B cell (primary cell): ENCODE results near the gene MMP11. TPM values are rescaled to one million over a fixed set of nuclear protein-coding genes. Genes with fewer than 3 reads are reported as not detected.
A peak's percentile ranks its signal among the peaks of the same experiment; 100 is the strongest.

ENCODE experiments used
- ATAC-seq: fragments of 200-7000 bp; cut with Tn5 transposase; one replicate; pipeline ENCODE4 v1.10.0; 2021; ENCODE audit warnings: low read depth, mild to moderate bottlenecking, moderate number of reproducible peaks, moderate library complexity
- CTCF ChIA-PET: fragments of 350-600 bp; sonication (Branson Sonifier 250); formaldehyde crosslinking; loops from one replicate; lab custom pipeline; 2021; ENCODE audit warnings: antibody characterized with exemption, inconsistent platforms; lab: Charles Lee
- POLR2A ChIA-PET: fragments of 350-600 bp; sonication (Branson Sonifier 250); formaldehyde crosslinking; loops from one replicate; lab custom pipeline; 2021; ENCODE audit warnings: antibody characterized with exemption; lab: Charles Lee
- DNase-seq: peaks from one replicate; pipeline ENCODE4 v3.0.0; 2013
- H2AFZ ChIP-seq: 2 replicates; pipeline ENCODE4 v1.6.1; 2012; ENCODE audit warnings: mild to moderate bottlenecking, low read depth, low read length; ENCODE audit not compliant: insufficient read depth, poor library complexity, severe bottlenecking
- H3K27ac ChIP-seq, 2 donors: 1 replicate in 1 of 2; 2 replicates in 1 of 2; pipeline ENCODE4 v1.5.1; 2012 to 2013; ENCODE audit warnings: low read length in 2 of 2, mild to moderate bottlenecking in 2 of 2, moderate library complexity in 1 of 2
- H3K27me3 ChIP-seq, 4 experiments: fragments of 200-600 bp in 1 of 4; sonication (generic) in 1 of 4; replicated peaks in 1 of 4; 1 replicate in 2 of 4; 2 replicates in 2 of 4; pipeline versions ENCODE4 v1.6.1 to v1.7.0; 2013 to 2016; ENCODE audit warnings: low read length in 3 of 4, mild to moderate bottlenecking in 2 of 4, mixed read lengths in 1 of 4, moderate library complexity in 1 of 4; ENCODE audit not compliant: insufficient read depth in 4 of 4, control insufficient read depth in 3 of 4; ENCODE audit errors: control extremely low read depth in 1 of 4
- H3K36me3 ChIP-seq, 2 experiments: replicated peaks in 1 of 2; 1 replicate in 1 of 2; 2 replicates in 1 of 2; pipeline versions ENCODE4 v1.6.1 to v1.7.1; 2013; ENCODE audit warnings: low read length in 1 of 2; ENCODE audit not compliant: insufficient read depth in 2 of 2, control insufficient read depth in 1 of 2; ENCODE audit errors: control extremely low read depth in 1 of 2, extremely low read depth in 1 of 2
- H3K4me1 ChIP-seq, 2 donors: fragments of 200-600 bp in 1 of 2; sonication (generic) in 1 of 2; 1 replicate in 1 of 2; 2 replicates in 1 of 2; pipeline versions ENCODE4 v1.5.1 to v1.6.1; 2013 to 2017; ENCODE audit warnings: low read length in 2 of 2; ENCODE audit not compliant: control insufficient read depth in 2 of 2, insufficient read depth in 2 of 2
- H3K4me2 ChIP-seq: replicated peaks from 2 replicates; pipeline ENCODE3; 2012; ENCODE audit warnings: mild to moderate bottlenecking, low read depth, low read length; ENCODE audit not compliant: poor library complexity, severe bottlenecking
- H3K4me3 ChIP-seq, 5 experiments: fragments of 200-600 bp in 1 of 5; sonication (generic) in 1 of 5; 1 replicate in 3 of 5; 2 replicates in 2 of 5; pipeline versions ENCODE4 v1.5.1 to v1.7.0; 2011 to 2016; ENCODE audit warnings: low read length in 4 of 5, mild to moderate bottlenecking in 4 of 5, low read depth in 2 of 5, control low read depth in 1 of 5, moderate library complexity in 1 of 5; ENCODE audit not compliant: insufficient read depth in 1 of 5; ENCODE audit errors: control extremely low read depth in 1 of 5, extremely low read depth in 1 of 5
- H3K79me2 ChIP-seq: fragments of 200-600 bp; sonication (generic); one replicate; pipeline ENCODE4 v1.6.0; 2016; ENCODE audit warnings: low read length; ENCODE audit not compliant: control insufficient read depth, insufficient read depth
- H3K9ac ChIP-seq: fragments of 200-600 bp; sonication (generic); 2 replicates; pipeline ENCODE4 v1.6.1; 2017; ENCODE audit warnings: mild to moderate bottlenecking, low read length, moderate library complexity
- H3K9me3 ChIP-seq, 3 donors: one replicate each; pipeline versions ENCODE4 v1.6.1 to v1.7.1; 2013; ENCODE audit warnings: low read length in 2 of 3; ENCODE audit not compliant: control insufficient read depth in 2 of 3, insufficient read depth in 1 of 3; ENCODE audit errors: control extremely low read depth in 1 of 3
- H4K20me1 ChIP-seq: 2 replicates; pipeline ENCODE4 v1.6.0; 2012; ENCODE audit warnings: mild to moderate bottlenecking, low read length; ENCODE audit not compliant: insufficient read depth, control insufficient read depth, poor library complexity, severe bottlenecking
- H3K27ac Mint-ChIP-seq: one replicate; pipeline ENCODE4 v1.8.0; 2021; ENCODE audit warnings: mixed read lengths
- H3K27me3 Mint-ChIP-seq: one replicate; pipeline ENCODE4 v1.8.0; 2021; ENCODE audit warnings: mixed read lengths
- H3K4me1 Mint-ChIP-seq: one replicate; pipeline ENCODE4 v1.8.0; 2021; ENCODE audit warnings: mixed read lengths
- H3K4me3 Mint-ChIP-seq: one replicate; pipeline ENCODE4 v1.8.0; 2021; ENCODE audit warnings: mixed read lengths
- H3K9me3 Mint-ChIP-seq: one replicate; pipeline ENCODE4 v1.8.0; 2022; ENCODE audit warnings: mixed read lengths; ENCODE audit not compliant: insufficient read depth
- CTCF ChIP-seq: fragments of 200-600 bp; IDR thresholded peaks from one replicate; pipeline ENCODE4 v1.8.0; 2022; ENCODE audit warnings: antibody characterized with exemption, mild to moderate bottlenecking
- EZH2 ChIP-seq: IDR thresholded peaks from 2 replicates; pipeline ENCODE4 v1.6.1; 2012; ENCODE audit warnings: borderline replicate concordance, low read depth, mild to moderate bottlenecking, moderate library complexity, low read length; ENCODE audit not compliant: insufficient read depth, poor library complexity, severe bottlenecking
- WGBS: methylation state at CpG from one replicate; pipeline ENCODE4 v1.1.5; 2013; ENCODE audit warnings: missing lambda C conversion rate; ENCODE audit not compliant: insufficient coverage; 5-methylcytosine and 5-hydroxymethylcytosine counted together
- intact Hi-C: fragments of 100-400 bp; cut with micrococcal nuclease; formaldehyde crosslinking; loops from one replicate; pipeline ENCODE4 v1.10.0; 2022
- polyA plus RNA-seq: library from polyadenylated mRNA; depleted of rRNA; stranded (reverse); fragments of >200 nt; gene quantifications from 2 replicates; pipeline ENCODE4 v1.2.3, GENCODE V29; 2012
- total RNA-seq, 2 donors: library from RNA; stranded (reverse); fragments of 120-200 nt in 1 of 2; gene quantifications; 1 replicate in 1 of 2; 2 replicates in 1 of 2; pipeline versions ENCODE4 v1.2.3 to v1.2.4, GENCODE V29; 2013 to 2022

Gene MMP11
- total and polyA plus RNA-seq, 2 donors (not counting 1 experiment from before 2014, with no cell fraction given) = 11.6 to 19.0 TPM

- Histone ChIP-seq H3K79me2 (peaks cover 51% of the 10 kb centered on the region), H3K27me3 (no peaks in the 10 kb centered on the region), H3K4me3 (no peak overlapping the region), H3K27ac (peak overlapping the region; percentile 92 to 93), H3K9me3 (no peaks in the 10 kb centered on the region), H3K4me1 (peaks cover 71 to 83% of the 10 kb centered on the region in 2 donors), H3K36me3 (peaks cover 7 to 60% of the 10 kb centered on the region in 2 experiments), H2AFZ (peak overlapping the region; percentile 27), H4K20me1 (no peaks in the 10 kb centered on the region), H3K9ac (peak overlapping the region; percentile 29), H3K4me2 (peak overlapping the region; percentile 61)
- ATAC-seq = peak; percentile 6
- intact Hi-C loops = loop anchor here (1.0 to 10.0 kb wide), 4 partner anchors 19 to 753 kb away; partner anchors contain the start of genes CHCHD10, DERL3, GUCD1 and SNRPD3
- Mint-ChIP-seq H3K4me1 (peaks cover 77% of the 10 kb centered on the region), H3K9me3 (no peaks in the 10 kb centered on the region), H3K27me3 (no peaks in the 10 kb centered on the region), H3K4me3 (peak overlapping the region; percentile 81), H3K27ac (peak overlapping the region; percentile 96)
- WGBS = 57% methylated on average over 9 of the region's 11 CpGs
- no peak for TF ChIP-seq EZH2
- DNase-seq = no peak
- CTCF ChIA-PET = interaction anchor here (1.4 to 2.4 kb wide), 4 partner anchors 30 to 49 kb away, joined by 3 to 6 read pairs (median 6); partner anchors contain the start of gene DERL3
- POLR2A ChIA-PET = interaction anchor here (1.0 to 4.2 kb wide), 10 partner anchors 19 to 85 kb away, joined by 3 to 26 read pairs (median 6); partner anchors contain the start of genes DERL3, MMP11 and SLC2A11
Measured at GRCh38 chr22:23801238-23801821, 28.7 kb downstream of the MMP11 start.

- no peak overlapping the region for H2AFZ ChIP-seq
- peaks cover 7 to 58% of the 10 kb centered on the region in 2 experiments for H3K36me3 ChIP-seq
- no peak for ATAC-seq
- 97% methylated on average over 8 of the region's 8 CpGs for WGBS
- intact Hi-C loops = loop anchor here (1.0 to 10.0 kb wide), 4 partner anchors 19 to 753 kb away; partner anchors contain the start of genes CHCHD10, DERL3, GUCD1 and SNRPD3
- Mint-ChIP-seq H3K27me3 (no peaks in the 10 kb centered on the region), H3K4me3 (peak overlapping the region; percentile 81), H3K9me3 (no peaks in the 10 kb centered on the region), H3K4me1 (peaks cover 76% of the 10 kb centered on the region), H3K27ac (peak overlapping the region; percentile 96)
- H4K20me1 ChIP-seq = no peaks in the 10 kb centered on the region
- peak overlapping the region; percentile 61 for H3K4me2 ChIP-seq
- ChIA-PET POLR2A (interaction anchor here (1.0 to 4.2 kb wide), 5 partner anchors 18 to 55 kb away, joined by 3 to 18 read pairs (median 11); partner anchors contain the start of genes DERL3 and SLC2A11), CTCF (interaction anchor here (1.0 to 2.3 kb wide), 3 partner anchors 31 to 50 kb away, joined by 3 to 6 read pairs (median 5); no protein-coding TSS in a partner anchor)
- H3K4me1 ChIP-seq = peaks cover 77 to 89% of the 10 kb centered on the region in 2 donors
- peak overlapping the region; percentile 51 for H3K9ac ChIP-seq
- H3K9me3 ChIP-seq = no peaks in the 10 kb centered on the region
- DNase-seq = no peak
- peaks cover 57% of the 10 kb centered on the region for H3K79me2 ChIP-seq
- H3K4me3 ChIP-seq = no peak overlapping the region
- TF ChIP-seq EZH2 (no peak), CTCF (no peak)
- no peaks in the 10 kb centered on the region for H3K27me3 ChIP-seq
- peak overlapping the region; percentile 92 to 93 for H3K27ac ChIP-seq
Measured at GRCh38 chr22:23801886-23802377, 29.3 kb downstream of the MMP11 start.
